Measurements from ENCODE around the gene KCNJ6.

The KCNJ6 gene

GRCh38 chr21:37711836-37712568 lies 204.3 kb downstream of the KCNJ6 start:
- peak; percentile 86 for DNase-seq

- DNase-seq: no peak
These were observed 204.9 kb downstream of the KCNJ6 start for GRCh38 chr21:37711286-37711829.

GRCh38 chr21:37710546-37711285 lies 205.5 kb downstream of the KCNJ6 start:
- no peak for DNase-seq

GRCh38 chr21:37704751-37705150 lies 211.5 kb downstream of the KCNJ6 start:
- no peak for DNase-seq

GRCh38 chr21:37702241-37702640 lies 214.0 kb downstream of the KCNJ6 start:
- no peak for DNase-seq

- DNase-seq: peak; percentile 83
These were observed 215.5 kb downstream of the KCNJ6 start for GRCh38 chr21:37700641-37701202.

GRCh38 chr21:37699024-37699775 lies 217.1 kb downstream of the KCNJ6 start:
- DNase-seq: no peak

- no peak for DNase-seq
These were observed 219.3 kb downstream of the KCNJ6 start for GRCh38 chr21:37696936-37697335.

GRCh38 chr21:37695111-37695510 lies 221.1 kb downstream of the KCNJ6 start:
- no peak for DNase-seq

- no peak for DNase-seq
These were observed 227.2 kb downstream of the KCNJ6 start for GRCh38 chr21:37688952-37689659.

GRCh38 chr21:37686991-37687810 lies 229.1 kb downstream of the KCNJ6 start:
- peak; percentile 5 for DNase-seq

- no peak for DNase-seq
These were observed 231.7 kb downstream of the KCNJ6 start for GRCh38 chr21:37684547-37684946.

GRCh38 chr21:37684115-37684493 lies 232.2 kb downstream of the KCNJ6 start:
- DNase-seq: no peak

- no peak for DNase-seq
These were observed 232.7 kb downstream of the KCNJ6 start for GRCh38 chr21:37683396-37684114.

GRCh38 chr21:37682966-37683365 lies 233.3 kb downstream of the KCNJ6 start:
- DNase-seq: no peak

GRCh38 chr21:37677006-37677405 lies 239.3 kb downstream of the KCNJ6 start:
- no peak for DNase-seq

- peak; percentile 73 for DNase-seq
These were observed 241.0 kb downstream of the KCNJ6 start for GRCh38 chr21:37675202-37675801.

- DNase-seq: no peak
These were observed 242.3 kb downstream of the KCNJ6 start for GRCh38 chr21:37673801-37674575.

GRCh38 chr21:37671381-37671780 lies 244.9 kb downstream of the KCNJ6 start:
- no peak for DNase-seq

- no peak for DNase-seq
These were observed 245.4 kb downstream of the KCNJ6 start for GRCh38 chr21:37670883-37671282.
